Activated CD4-positive, CD25-positive, alpha-beta regulatory T cell treated with anti-CD3 and anti-CD28 coated beads, Interleukin-2, amount 50 U/mL, for 24 hours (primary cell): ENCODE data around the gene TRABD2A.
"Not testable (repeated sequence)": the region's sequence is repeated elsewhere in the genome, so short reads cannot be mapped to it uniquely, and the experiment has no call there.

Experiments
- ATAC-seq, 2 donors: fragments of 150-1000 bp; cut with Tn5 transposase; one replicate each; pipeline ENCODE4 v1.10.0; 2021; ENCODE audit warnings: mild to moderate bottlenecking in 1 of 2, moderate library complexity in 1 of 2

TRABD2A gene

DNA sequence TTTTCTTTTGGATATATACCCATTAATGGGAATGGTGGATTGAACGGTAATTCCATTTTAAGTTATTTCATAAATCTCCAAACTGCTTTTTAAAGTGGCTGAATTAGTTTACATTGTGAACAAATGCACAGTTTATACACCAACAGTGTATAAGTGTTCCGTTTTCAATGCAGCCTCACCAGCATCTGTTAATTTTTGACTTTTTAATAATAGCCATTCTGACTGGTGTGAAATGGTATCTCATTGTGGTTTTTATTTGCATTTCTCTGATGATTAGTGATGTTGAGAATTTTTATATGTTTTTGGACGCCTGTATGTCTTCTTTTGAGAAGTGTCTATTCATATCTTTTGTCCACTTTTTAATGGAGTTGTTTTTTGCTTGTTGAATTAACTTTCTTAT lies 107.3 kb downstream of the TRABD2A start:
- ATAC-seq = not testable (repeated sequence)
